Left lung (tissue), 10 donors: ENCODE data around the gene SPACA7. TPM values are rescaled to one million over a fixed set of nuclear protein-coding genes. Genes with fewer than 3 reads are reported as not detected.

Source experiments
- ATAC-seq: fragments of 200-7000 bp; cut with Tn5 transposase; one replicate; pipeline ENCODE4 v1.9.1; 2020; ENCODE audit warnings: moderate library complexity
- DNase-seq, 4 donors: peaks; one replicate each; pipeline ENCODE4 v3.0.0-alpha.2; 2013 to 2020
- H3K27ac ChIP-seq, 2 donors: fragments of 200-600 bp; sonication (generic) in 1 of 2; one replicate each; pipeline versions ENCODE4 v1.5.0 to v1.8.0; 2020 to 2021
- H3K27me3 ChIP-seq, 2 donors: fragments of 200-600 bp; sonication (generic) in 1 of 2; one replicate each; pipeline versions ENCODE4 v1.5.0 to v1.8.0; 2020 to 2021
- H3K36me3 ChIP-seq, 2 donors: fragments of 200-600 bp; sonication (generic) in 1 of 2; one replicate each; pipeline versions ENCODE4 v1.5.0 to v1.8.0; 2020 to 2021
- H3K4me1 ChIP-seq, 2 donors: fragments of 200-600 bp; one replicate each; pipeline ENCODE4 v1.8.0; 2021
- H3K4me3 ChIP-seq, 2 donors: fragments of 200-600 bp; sonication (generic) in 1 of 2; one replicate each; pipeline versions ENCODE4 v1.5.0 to v1.8.0; 2020 to 2021; ENCODE audit warnings: mild to moderate bottlenecking in 1 of 2
- H3K9me3 ChIP-seq, 2 donors: fragments of 200-600 bp; sonication (generic) in 1 of 2; one replicate each; pipeline versions ENCODE4 v1.5.0 to v1.8.0; 2020 to 2021
- CTCF ChIP-seq, 2 donors: fragments of 200-600 bp; sonication (generic) in 1 of 2; IDR thresholded peaks; one replicate each; pipeline versions ENCODE4 v1.5.0 to v1.8.0; 2021; ENCODE audit warnings: antibody characterized with exemption in 2 of 2
- intact Hi-C, 2 donors: fragments of 100-400 bp; cut with DNase I; formaldehyde crosslinking; loops; one replicate each; pipeline versions ENCODE4 v1.11.2 to v1.14.2; 2022
- polyA plus RNA-seq, 6 donors: library from polyadenylated mRNA; unstranded; fragments of 120-200 nt; gene quantifications; one replicate each; pipeline ENCODE4 v1.2.1, GENCODE V29; 2013; ENCODE audit not compliant: insufficient read length in 6 of 6
- total RNA-seq, 2 donors: library from RNA; stranded (reverse); fragmentation: NEBNext Ultra II Directional; extraction: Animal tissue kit (Norgen Biotek cat#: 25700); gene quantifications; one replicate each; pipeline ENCODE4 v1.2.1, GENCODE V29; 2021
- donor health status: DM: no; HTN: yes; CAD: no.
- donor health status: DM: no; HTN: no; CAD: no.

SPACA7 gene
- total and polyA plus RNA-seq, 8 donors = 0.31 TPM; not detected in 7

GRCh38 chr13:112466132-112467058 lies 90.2 kb downstream of the SPACA7 start:
- H3K4me1 ChIP-seq = no peaks in the 10 kb centered on the region
- no peak for ATAC-seq
- no peak overlapping the region for H3K4me3 ChIP-seq
- no peaks in the 10 kb centered on the region for H3K27me3 ChIP-seq
- DNase-seq = peak in 1 of 4 donors; percentile 68
- intact Hi-C loops = no loop called here
- H3K36me3 ChIP-seq = no peaks in the 10 kb centered on the region
- no peak overlapping the region for H3K27ac ChIP-seq
- peaks cover 0 to 10% of the 10 kb centered on the region in 2 donors for H3K9me3 ChIP-seq
- TF ChIP-seq CTCF (IDR thresholded peaks at IDR 0.05) = no peak

GRCh38 chr13:112467236-112467635 lies 91.1 kb downstream of the SPACA7 start:
- Histone ChIP-seq H3K36me3 (no peaks in the 10 kb centered on the region), H3K27me3 (no peaks in the 10 kb centered on the region), H3K9me3 (peaks cover 0 to 6% of the 10 kb centered on the region in 2 donors), H3K4me3 (no peak overlapping the region), H3K4me1 (no peaks in the 10 kb centered on the region), H3K27ac (no peak overlapping the region)
- no peak for TF ChIP-seq CTCF (IDR thresholded peaks at IDR 0.05)
- peak in 1 of 4 donors; percentile 67 for DNase-seq
- intact Hi-C loops = no loop called here
- ATAC-seq = no peak

- TF ChIP-seq CTCF (IDR thresholded peaks at IDR 0.05) = no peak
- no peak overlapping the region for H3K4me3 ChIP-seq
- no peaks in the 10 kb centered on the region for H3K36me3 ChIP-seq
- DNase-seq (no peak), ATAC-seq (no peak)
- H3K9me3 ChIP-seq = peaks cover 0 to 3% of the 10 kb centered on the region in 2 donors
- H3K27ac ChIP-seq = no peak overlapping the region
- intact Hi-C loops = no loop called here
- H3K4me1 ChIP-seq = no peaks in the 10 kb centered on the region
- no peaks in the 10 kb centered on the region for H3K27me3 ChIP-seq
Measured at GRCh38 chr13:112468069-112468468, 91.9 kb downstream of the SPACA7 start.

- ATAC-seq = no peak
Measured at GRCh38 chr13:112469071-112469745, 93.1 kb downstream of the SPACA7 start.

More at GRCh38 chr13:112469071-112469745, 93.1 kb downstream of the SPACA7 start:
- no peaks in the 10 kb centered on the region for H3K27me3 ChIP-seq
- peaks cover 0 to 3% of the 10 kb centered on the region in 2 donors for H3K9me3 ChIP-seq
- H3K4me3 ChIP-seq = no peak overlapping the region
- no peak overlapping the region for H3K27ac ChIP-seq
- intact Hi-C loops = no loop called here
- no peaks in the 10 kb centered on the region for H3K4me1 ChIP-seq
- no peak for DNase-seq
- no peaks in the 10 kb centered on the region for H3K36me3 ChIP-seq
- no peak for TF ChIP-seq CTCF (IDR thresholded peaks at IDR 0.05)
